Left ventricle myocardium inferior (tissue), 1 donor: ENCODE data around the gene CLEC11A. TPM values are rescaled to one million over a fixed set of nuclear protein-coding genes. Genes with fewer than 3 reads are reported as not detected.

Experiments
- DNase-seq: peaks from one replicate; pipeline ENCODE4 v3.0.0-alpha.2; 2020
- H3K27ac ChIP-seq: fragments of 200-600 bp; replicated peaks from 2 replicates; pipeline ENCODE4 v1.8.0; 2021
- H3K27me3 ChIP-seq: fragments of 200-600 bp; 2 replicates; pipeline ENCODE4 v1.8.0; 2021; ENCODE audit warnings: low read depth
- H3K36me3 ChIP-seq: fragments of 200-600 bp; 2 replicates; pipeline ENCODE4 v1.8.0; 2021
- H3K4me1 ChIP-seq: fragments of 200-600 bp; 2 replicates; pipeline ENCODE4 v1.8.0; 2021
- H3K4me3 ChIP-seq: fragments of 200-600 bp; 2 replicates; pipeline ENCODE4 v1.8.0; 2021; ENCODE audit warnings: mild to moderate bottlenecking, moderate library complexity
- H3K9me3 ChIP-seq: fragments of 200-600 bp; replicated peaks from 2 replicates; pipeline ENCODE4 v1.8.0; 2021
- intact Hi-C: fragments of 100-400 bp; cut with micrococcal nuclease; formaldehyde crosslinking; loops from one replicate; pipeline ENCODE4 v1.11.0; 2022
- total RNA-seq: library from RNA; stranded (reverse); fragmentation: NEBNext Ultra II Directional; extraction: Animal tissue kit (Norgen Biotek cat#: 25700); gene quantifications from one replicate; pipeline ENCODE4 v1.2.1, GENCODE V29; 2021
- TF ChIP-seq, protein P1 (sequence below): fragments of 200-600 bp; IDR thresholded peaks from 2 replicates; pipeline ENCODE4 v1.8.0; 2021; ENCODE audit warnings: antibody characterized with exemption, mild to moderate bottlenecking, borderline replicate concordance
- donor health status: DM: no; HTN: yes; CAD: no; lungs with severe emphysema.

The CLEC11A gene
- total RNA-seq, 1 donor from 2014 or later, result 6.2 TPM

DNA sequence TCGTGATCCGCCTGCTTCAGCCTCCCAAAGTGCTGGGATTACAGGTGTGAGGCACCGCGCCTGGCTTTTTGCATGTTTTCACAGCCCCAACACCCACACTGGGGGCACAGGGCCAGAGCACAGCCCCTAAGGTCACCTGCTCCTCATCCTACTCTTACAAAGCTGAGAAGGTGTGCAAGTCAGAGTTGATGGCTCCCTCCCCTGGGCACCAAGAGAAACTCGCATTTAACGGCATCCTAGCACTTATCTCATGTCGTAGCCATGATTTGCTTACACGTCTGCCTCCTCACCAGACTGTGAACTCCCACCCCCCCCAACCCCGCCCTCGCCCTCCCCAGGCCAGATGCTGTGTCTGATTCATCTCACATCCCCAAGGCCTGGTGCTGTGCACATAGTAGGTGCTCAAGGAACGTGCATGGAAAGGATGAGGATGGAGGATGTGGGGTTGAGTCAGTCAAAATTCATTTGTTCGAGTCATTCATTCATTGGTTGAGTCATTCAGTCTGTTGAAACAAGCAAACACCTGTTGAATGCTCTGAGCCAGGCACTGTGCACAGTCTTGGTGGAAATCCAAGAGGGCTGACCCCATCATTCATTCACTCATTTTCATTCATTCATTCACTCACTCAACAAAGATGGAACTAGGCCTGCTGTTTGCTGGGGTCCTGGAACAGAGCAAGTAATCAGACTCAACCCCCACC lies 14.8 kb upstream of the CLEC11A start:
- no peak for DNase-seq
- no peaks in the 10 kb centered on the region for H3K4me1 ChIP-seq
- no peak overlapping the region for H3K4me3 ChIP-seq
- TF ChIP-seq, protein P1, sequence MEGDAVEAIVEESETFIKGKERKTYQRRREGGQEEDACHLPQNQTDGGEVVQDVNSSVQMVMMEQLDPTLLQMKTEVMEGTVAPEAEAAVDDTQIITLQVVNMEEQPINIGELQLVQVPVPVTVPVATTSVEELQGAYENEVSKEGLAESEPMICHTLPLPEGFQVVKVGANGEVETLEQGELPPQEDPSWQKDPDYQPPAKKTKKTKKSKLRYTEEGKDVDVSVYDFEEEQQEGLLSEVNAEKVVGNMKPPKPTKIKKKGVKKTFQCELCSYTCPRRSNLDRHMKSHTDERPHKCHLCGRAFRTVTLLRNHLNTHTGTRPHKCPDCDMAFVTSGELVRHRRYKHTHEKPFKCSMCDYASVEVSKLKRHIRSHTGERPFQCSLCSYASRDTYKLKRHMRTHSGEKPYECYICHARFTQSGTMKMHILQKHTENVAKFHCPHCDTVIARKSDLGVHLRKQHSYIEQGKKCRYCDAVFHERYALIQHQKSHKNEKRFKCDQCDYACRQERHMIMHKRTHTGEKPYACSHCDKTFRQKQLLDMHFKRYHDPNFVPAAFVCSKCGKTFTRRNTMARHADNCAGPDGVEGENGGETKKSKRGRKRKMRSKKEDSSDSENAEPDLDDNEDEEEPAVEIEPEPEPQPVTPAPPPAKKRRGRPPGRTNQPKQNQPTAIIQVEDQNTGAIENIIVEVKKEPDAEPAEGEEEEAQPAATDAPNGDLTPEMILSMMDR, result no peak
- no peaks in the 10 kb centered on the region for H3K36me3 ChIP-seq
- intact Hi-C loops, result no loop called here
- H3K9me3 ChIP-seq, result no peaks in the 10 kb centered on the region
- H3K27me3 ChIP-seq, result peaks cover 82% of the 10 kb centered on the region
- no peak overlapping the region for H3K27ac ChIP-seq

DNA sequence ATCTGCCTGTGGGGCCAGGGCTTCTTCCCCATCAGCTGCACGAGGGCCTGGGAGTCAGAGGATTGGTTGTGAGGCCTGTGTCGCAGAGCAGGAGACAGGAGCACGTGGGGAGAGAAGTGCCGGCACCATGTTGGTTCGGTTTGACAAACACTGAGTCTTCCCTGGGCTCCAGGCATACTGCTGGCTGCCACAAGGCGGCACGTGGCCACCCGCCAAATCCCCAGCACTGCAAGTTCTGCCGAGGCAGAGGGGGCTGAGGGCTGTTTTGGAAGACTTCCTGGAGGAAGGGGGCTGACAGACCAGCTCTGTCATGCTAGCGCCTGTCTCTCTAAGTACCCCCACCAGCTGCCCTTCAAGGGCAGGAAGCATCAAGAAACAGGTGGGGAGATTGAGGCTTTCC lies 13.1 kb upstream of the CLEC11A start:
- H3K27me3 ChIP-seq, result peaks cover 81% of the 10 kb centered on the region
- no peak overlapping the region for H3K4me3 ChIP-seq
- intact Hi-C loops, result no loop called here
- no peak overlapping the region for H3K27ac ChIP-seq
- H3K36me3 ChIP-seq, result no peaks in the 10 kb centered on the region
- no peaks in the 10 kb centered on the region for H3K9me3 ChIP-seq
- TF ChIP-seq, protein P1, result no peak
- DNase-seq, result no peak
- no peaks in the 10 kb centered on the region for H3K4me1 ChIP-seq

- peaks cover 81% of the 10 kb centered on the region for H3K27me3 ChIP-seq
- no peaks in the 10 kb centered on the region for H3K36me3 ChIP-seq
- no peak overlapping the region for H3K27ac ChIP-seq
- no peaks in the 10 kb centered on the region for H3K4me1 ChIP-seq
- intact Hi-C loops, result no loop called here
- DNase-seq, result no peak
- TF ChIP-seq, protein P1, result no peak
- H3K4me3 ChIP-seq, result no peak overlapping the region
- H3K9me3 ChIP-seq, result no peaks in the 10 kb centered on the region
Observed at GRCh38 chr19:50710612-50711011, 12.6 kb upstream of the CLEC11A start.

GRCh38 chr19:50711196-50711595 lies 12.0 kb upstream of the CLEC11A start:
- no peak for DNase-seq
- peaks cover 81% of the 10 kb centered on the region for H3K27me3 ChIP-seq

DNA sequence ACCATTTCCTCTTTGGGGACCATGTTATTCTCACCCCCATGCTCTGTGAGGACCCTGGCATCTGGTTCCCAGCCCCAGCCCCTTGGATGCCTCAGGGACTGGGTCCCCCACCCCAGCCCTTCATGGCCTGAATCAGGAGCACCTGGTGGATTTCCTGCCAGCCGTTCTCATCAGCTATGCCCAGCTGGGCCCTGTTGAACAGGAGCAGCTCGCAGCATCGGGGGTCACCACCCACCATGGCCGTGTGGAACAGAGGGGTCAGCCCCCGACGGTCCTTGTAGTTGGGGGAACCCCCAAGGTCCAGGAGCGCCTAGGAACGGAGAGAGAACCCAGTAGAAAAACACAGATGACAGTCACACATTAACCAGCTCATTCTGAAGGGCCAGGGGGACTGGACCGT lies 11.4 kb upstream of the CLEC11A start:
- Histone ChIP-seq H3K4me3 (no peak overlapping the region), H3K27me3 (peaks cover 85% of the 10 kb centered on the region), H3K36me3 (no peaks in the 10 kb centered on the region), H3K9me3 (no peaks in the 10 kb centered on the region), H3K4me1 (no peaks in the 10 kb centered on the region), H3K27ac (no peak overlapping the region)
- intact Hi-C loops, result no loop called here
- TF ChIP-seq, protein P1, result no peak
- DNase-seq, result no peak

More at GRCh38 chr19:50711196-50711595, 12.0 kb upstream of the CLEC11A start:
- TF ChIP-seq, protein P1, result no peak
- intact Hi-C loops, result no loop called here
- no peak overlapping the region for H3K27ac ChIP-seq
- H3K4me1 ChIP-seq, result no peaks in the 10 kb centered on the region
- no peak overlapping the region for H3K4me3 ChIP-seq
- H3K36me3 ChIP-seq, result no peaks in the 10 kb centered on the region
- no peaks in the 10 kb centered on the region for H3K9me3 ChIP-seq
